ENCODE data around the gene CEP41. TPM values are rescaled to one million over a fixed set of nuclear protein-coding genes. Genes with fewer than 3 reads are reported as not detected.

The CEP41 gene
- total and polyA plus RNA-seq, 2 of the 13 experiments (the other 11 are each of a cell fraction or from before 2014, with no cell fraction given): 8.7 to 9.0 TPM

DNA sequence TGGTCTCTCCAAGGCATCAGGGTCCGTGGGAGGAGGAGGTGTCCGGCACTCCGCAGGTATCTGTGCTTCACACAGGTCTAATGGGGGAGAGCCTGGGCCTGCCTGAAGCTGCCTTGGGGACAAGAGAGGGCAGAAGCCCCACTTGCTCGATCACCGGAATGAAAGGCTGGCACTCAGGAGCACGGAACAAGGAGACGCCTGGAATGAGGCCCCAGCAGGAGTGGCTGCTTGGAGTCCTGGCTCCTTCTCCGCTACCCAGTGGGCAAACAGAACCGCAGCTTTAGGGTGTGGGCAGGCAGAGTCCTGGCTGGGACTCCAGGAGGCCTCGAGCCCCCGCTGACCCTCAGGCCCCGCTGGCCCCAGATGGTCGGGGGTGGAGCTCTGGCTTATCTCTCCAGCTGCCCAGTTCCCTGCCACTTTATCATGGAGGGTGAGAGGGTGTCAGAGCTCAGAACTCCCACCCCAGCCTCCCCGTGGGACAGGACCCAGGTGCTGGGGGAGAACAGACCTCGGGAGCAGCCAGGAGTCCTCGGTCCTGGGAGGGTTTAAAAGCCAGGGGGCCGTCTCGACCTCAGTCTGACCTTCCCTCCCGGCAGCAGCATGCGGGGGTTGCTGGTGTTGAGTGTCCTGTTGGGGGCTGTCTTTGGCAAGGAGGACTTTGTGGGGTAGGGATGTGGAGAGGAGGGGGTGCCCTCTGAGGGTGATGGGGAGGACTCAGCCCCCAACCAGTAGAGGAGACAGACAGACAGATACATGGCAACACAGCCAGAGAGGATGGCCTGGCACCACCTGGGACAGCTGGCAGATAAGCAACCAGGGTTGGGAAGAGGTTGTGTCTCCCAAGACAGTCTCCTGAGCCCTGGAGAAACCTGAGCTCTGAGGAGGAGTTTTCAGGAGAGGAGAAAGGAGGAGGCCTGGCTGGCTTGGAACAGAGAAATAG is 60.6 kb downstream of the CEP41 start, which contains the start of gene CPA1 (continued):
- TF ChIP-seq, protein P1, sequence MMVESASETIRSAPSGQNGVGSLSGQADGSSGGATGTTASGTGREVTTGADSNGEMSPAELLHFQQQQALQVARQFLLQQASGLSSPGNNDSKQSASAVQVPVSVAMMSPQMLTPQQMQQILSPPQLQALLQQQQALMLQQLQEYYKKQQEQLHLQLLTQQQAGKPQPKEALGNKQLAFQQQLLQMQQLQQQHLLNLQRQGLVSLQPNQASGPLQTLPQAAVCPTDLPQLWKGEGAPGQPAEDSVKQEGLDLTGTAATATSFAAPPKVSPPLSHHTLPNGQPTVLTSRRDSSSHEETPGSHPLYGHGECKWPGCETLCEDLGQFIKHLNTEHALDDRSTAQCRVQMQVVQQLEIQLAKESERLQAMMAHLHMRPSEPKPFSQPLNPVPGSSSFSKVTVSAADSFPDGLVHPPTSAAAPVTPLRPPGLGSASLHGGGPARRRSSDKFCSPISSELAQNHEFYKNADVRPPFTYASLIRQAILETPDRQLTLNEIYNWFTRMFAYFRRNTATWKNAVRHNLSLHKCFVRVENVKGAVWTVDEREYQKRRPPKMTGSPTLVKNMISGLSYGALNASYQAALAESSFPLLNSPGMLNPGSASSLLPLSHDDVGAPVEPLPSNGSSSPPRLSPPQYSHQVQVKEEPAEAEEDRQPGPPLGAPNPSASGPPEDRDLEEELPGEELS (CRISPR knock-in tag; IDR thresholded peaks at IDR 0.05): 0 out of 2 replicates have a peak, but pooled peaks have one; percentile 16
- no peak for TF ChIP-seq HMG20B (CRISPR knock-in tag; conservative IDR thresholded peaks at IDR 0.05)
- TF ChIP-seq ZIK1 (CRISPR knock-in tag; IDR thresholded peaks at IDR 0.05; ENCODE audit: borderline replicate concordance, low read depth): no peak
- no peak for TF ChIP-seq ZMYM2 (CRISPR knock-in tag; IDR thresholded peaks at IDR 0.05)
- no peak for TF ChIP-seq ZMAT3 (CRISPR knock-in tag; conservative IDR thresholded peaks at IDR 0.05)
- TF ChIP-seq, protein P2, sequence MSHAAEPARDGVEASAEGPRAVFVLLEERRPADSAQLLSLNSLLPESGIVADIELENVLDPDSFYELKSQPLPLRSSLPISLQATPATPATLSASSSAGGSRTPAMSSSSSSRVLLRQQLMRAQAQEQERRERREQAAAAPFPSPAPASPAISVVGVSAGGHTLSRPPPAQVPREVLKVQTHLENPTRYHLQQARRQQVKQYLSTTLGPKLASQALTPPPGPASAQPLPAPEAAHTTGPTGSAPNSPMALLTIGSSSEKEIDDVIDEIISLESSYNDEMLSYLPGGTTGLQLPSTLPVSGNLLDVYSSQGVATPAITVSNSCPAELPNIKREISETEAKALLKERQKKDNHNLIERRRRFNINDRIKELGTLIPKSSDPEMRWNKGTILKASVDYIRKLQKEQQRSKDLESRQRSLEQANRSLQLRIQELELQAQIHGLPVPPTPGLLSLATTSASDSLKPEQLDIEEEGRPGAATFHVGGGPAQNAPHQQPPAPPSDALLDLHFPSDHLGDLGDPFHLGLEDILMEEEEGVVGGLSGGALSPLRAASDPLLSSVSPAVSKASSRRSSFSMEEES (CRISPR knock-in tag; IDR thresholded peaks at IDR 0.05): no peak
- peak; percentile 23 for TF ChIP-seq AGO1 (IDR thresholded peaks at IDR 0.05; ENCODE audit: low read depth, low read length, poor library complexity, severe bottlenecking)
- no peak for TF ChIP-seq ZNF660 (CRISPR knock-in tag; IDR thresholded peaks at IDR 0.05; ENCODE audit: borderline replicate concordance, low read depth)
- TF ChIP-seq IKZF4 (CRISPR knock-in tag; IDR thresholded peaks at IDR 0.05; ENCODE audit: borderline replicate concordance, low read depth, not compliant biosample characterization): no peak

Data from HepG2 (cell line).